CD4-positive, alpha-beta T cell treated with Interleukin-6 at 100 ng/mL for 8 hours (primary cell): ENCODE results near the gene PHACTR4.
"Not testable (repeated sequence)": the region's sequence is repeated elsewhere in the genome, so short reads cannot be mapped to it uniquely, and the experiment has no call there.

Source experiments
- DNase-seq: peaks from one replicate; pipeline ENCODE4 v3.0.0-alpha.2; 2020; ENCODE audit warnings: mixed read lengths, low spot score

Gene PHACTR4

DNA sequence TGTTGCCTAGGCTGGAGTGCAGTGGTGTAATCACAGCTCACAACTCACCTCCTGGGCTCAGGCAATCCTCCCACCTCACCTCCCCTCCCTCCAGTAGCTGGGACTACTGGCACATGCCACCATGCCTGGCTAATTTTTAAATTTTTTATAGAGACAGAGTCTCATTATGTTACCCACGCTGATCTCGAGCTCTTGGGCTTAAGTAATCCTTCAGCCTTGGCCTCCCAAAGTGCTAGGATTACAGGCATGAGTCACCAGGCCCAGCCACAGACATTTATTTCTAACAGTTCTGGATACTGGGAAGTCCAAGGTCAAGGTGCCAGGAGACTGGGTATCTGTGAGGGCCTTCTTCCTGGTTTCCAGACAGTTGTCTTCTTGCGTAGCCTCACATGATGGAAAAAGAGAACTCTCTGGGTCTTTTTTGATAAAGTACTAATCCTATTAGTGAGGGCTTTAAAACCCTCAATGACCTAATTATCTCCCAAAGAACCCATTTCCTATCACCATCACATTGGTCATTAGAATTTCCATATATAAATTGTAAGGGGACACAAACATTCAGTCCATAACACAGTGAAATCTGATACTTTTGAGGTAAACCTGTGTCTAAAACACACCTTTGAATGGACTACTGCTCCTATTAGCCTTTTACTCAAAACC, 67.9 kb downstream of the PHACTR4 start:
- no peak for DNase-seq

DNA sequence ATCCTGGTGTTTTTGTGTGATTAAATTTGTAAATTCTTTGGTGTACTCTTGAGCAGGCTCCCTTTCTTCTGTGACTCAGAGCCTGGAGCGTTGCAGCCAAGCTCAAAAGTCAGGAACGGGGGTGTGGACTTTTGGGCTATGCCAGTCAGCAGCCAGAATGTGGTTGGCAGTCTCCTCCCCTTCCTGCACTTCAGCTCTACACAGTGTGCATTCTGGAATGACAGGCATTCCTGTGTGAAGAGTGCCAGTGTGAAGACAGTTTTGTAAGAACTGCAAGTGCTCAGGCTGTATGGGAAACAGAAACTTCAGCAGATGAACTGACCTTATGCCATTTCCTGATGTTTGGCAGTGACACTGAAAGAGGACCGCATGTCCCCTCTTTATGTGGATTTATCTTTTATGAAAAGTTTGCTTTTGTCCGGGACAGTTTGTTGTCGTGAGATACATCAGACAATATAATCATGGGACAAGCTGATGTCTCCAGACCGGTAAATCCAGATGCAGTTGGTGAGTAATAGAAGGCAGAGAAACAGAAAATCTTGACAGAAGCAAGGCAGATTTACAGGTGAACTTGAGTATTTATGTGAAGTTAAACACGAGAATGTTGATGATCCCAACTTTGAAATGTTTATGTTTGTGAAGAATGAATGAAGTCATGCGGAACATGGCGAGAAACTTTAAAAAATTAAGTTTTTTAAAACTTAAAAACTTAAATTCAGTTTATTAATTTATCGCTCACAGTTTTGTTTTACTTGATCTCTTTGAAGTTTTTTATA, 68.6 kb downstream of the PHACTR4 start:
- DNase-seq = no peak

DNA sequence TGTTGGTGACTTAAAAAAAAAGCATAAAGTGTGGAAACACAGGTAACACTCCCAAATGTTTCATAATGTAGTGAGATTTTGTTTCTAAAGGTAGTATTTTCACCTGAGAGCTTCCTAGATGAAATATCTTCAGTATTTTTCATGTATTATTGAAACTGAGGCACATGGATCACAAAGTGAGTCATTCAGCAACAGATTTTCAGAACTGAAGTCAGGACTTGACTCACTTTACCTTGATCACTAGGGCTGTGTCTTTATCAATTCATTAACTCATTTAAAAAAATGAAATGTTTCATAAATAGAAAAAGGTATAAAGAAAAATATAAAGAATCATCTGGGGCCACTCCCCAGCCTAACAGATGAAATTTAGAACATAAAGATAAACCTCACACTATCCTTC, 69.8 kb downstream of the PHACTR4 start:
- DNase-seq = no peak

DNA sequence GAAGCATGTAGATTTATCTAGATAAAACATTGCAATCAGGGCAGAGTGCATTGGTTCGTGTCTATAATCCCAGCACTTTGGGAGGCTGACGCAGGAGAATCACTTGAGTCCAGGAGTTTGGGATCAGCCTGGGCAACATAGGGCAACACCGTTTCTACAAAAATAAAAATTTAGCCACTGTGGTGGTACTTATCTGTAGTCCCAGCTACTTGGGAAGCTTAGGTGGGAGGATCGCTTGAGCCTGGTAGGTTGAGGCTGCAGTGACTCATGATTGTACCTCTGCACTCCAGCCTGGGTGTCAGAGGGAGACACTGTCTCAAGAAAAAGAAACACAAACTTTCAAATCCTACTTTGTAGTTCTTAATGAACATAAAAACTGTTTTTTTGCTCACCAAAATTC, 72.1 kb downstream of the PHACTR4 start:
- no peak for DNase-seq

DNA sequence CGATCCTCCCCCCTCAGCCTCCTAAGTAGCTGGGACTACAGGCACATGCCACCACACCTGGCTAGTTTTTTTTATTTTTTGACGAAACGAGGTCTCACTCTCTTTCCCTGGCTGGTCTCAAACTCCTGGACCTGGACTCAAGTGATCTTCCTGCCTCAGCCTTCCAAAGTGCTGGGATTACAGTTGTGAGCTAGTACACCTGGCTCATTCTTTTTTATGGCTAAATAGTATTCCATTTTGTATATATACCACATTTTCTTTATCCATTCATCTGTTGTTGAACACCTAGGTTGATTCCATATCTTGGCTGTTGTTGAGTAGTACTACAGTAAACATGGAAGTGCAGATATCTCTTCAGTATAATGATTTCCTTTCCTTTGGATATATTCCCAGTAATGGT, 74.0 kb downstream of the PHACTR4 start:
- no peak for DNase-seq

DNA sequence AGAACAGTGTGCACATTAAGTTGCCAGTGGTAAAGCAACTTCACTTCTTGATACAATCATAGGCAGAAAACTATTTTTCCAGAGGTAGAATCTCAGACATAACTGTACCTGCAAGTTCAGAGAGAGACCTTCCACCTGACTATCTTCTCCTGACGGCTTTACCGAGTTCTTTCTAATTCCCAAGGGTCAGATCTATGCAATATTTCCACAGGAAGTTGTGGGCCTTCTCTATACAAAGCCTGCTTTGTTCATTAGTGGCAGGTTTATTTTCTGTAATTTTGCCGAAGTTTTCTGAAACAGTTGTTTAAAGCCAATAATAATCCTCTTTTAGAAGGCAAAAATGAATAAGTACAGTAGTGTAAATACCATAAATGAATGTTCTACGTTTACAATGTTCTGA, 78.1 kb downstream of the PHACTR4 start:
- no peak for DNase-seq

DNA sequence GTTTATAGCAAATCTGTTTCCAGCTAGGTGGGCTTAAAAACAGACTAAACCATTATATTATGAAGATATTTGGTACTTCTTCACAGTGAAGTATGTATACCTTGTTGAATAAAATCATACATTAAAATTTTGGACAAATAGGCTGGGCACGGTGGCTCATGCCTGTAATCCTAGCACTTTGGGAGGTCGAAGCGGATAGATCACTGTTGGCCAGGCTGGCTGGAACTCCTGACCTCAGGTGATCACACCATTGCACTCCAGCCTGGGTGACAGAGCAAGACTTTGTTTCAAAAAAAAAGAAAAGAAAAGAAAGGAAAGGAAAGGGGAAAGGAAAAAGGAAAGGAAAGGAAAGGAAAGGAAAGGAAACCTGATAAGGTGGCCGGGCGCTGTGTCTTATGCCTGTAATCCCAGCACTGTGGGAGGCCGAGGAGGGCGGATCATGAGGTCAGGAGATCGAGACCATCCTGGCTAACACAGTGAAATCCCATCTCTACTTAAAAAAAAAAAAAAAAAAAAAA, 78.6 kb downstream of the PHACTR4 start:
- not testable (repeated sequence) for DNase-seq

DNA sequence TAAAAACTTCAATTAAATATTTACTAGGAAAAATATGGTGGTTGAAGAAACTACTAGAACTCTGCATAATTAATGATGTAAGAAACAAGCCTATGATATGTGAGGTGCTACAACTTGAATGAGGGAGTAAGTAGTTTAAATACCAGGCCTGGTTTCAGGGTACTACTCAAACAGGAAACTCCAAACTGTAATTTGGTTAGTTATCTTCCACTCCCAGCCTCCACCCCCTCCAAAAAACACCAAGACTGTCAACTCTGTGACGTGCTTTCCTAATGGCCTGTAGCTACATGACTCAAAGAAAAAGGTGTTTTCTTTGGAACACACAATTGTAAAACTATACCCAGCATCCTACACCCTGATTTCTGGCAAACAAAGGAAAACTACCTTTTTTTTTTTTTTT, 80.4 kb downstream of the PHACTR4 start:
- DNase-seq = no peak

DNA sequence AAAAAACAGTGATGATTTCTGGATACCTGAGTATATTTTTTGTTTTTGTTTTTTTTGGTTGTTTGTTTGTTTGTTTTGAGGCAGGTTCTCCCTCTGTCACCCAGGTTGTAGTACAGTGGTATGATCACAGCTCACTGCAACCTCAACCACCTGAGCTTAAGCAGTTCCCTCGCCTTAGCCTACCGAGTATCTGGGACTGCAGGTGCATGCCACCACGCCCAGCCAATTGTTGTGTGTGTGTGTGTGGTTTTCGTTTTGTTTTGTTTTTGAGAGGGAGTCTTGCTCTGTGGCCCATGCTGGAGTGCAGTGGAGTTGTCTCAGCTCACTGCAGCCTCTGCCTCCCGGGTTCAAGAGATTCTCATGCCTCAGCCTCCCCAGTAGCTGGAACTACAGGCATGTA, 81.0 kb downstream of the PHACTR4 start:
- no peak for DNase-seq

DNA sequence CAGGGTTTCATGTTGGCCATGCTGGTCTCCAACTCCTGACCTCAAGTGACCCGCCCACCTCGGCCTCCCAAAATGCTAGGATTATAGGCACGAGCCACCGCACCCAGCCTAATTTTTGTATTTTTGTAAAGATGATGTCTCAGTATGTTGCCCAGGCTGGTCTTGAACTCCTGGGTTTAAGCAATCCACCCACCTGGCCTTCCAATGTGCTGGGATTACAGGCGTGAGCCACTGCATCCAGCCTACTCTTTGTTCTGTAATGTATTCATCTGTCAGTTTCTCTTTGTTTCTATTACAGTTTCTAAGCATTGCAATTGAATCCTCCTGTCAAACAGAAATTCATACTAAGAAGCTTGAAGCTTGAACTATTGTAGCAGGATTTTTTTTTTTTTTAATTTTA, 81.5 kb downstream of the PHACTR4 start:
- DNase-seq = no peak

DNA sequence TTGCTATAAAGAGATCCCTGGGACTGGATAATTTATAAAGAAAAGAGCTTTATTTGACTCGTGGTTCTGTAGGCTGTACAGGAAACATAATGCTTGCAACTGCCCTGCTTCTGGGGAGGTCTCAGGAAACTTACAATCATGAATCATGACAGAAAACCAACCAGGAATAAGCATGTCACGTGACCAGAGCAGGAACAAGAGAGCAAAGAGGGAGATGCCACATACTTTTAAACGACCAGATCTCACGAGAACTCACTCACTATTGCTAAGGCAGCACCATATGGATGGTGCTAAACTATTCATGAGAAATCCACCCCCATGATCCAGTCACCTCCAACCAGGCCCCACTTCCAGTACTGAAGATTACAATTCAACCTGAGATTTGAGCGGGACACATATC, 86.5 kb downstream of the PHACTR4 start:
- no peak for DNase-seq

DNA sequence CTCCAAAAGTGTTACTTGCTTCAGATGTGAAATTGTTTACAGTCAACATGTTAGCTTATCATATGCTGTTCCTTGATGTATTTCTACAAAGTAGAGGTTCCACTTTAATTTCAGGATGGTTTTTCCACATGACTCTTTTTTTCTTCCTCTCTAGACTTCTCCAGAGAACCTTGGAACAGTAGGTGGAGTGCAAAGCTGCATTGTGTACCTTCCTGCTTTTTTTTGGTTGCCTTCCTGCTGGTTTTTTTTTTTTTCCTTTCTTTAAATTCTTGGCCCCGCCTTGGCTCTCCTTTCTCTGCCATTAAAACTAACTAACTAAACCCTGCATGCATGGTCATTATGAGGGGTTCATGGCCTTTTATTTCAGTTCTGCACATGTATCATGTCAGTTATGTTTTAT, 88.1 kb downstream of the PHACTR4 start:
- DNase-seq = no peak

DNA sequence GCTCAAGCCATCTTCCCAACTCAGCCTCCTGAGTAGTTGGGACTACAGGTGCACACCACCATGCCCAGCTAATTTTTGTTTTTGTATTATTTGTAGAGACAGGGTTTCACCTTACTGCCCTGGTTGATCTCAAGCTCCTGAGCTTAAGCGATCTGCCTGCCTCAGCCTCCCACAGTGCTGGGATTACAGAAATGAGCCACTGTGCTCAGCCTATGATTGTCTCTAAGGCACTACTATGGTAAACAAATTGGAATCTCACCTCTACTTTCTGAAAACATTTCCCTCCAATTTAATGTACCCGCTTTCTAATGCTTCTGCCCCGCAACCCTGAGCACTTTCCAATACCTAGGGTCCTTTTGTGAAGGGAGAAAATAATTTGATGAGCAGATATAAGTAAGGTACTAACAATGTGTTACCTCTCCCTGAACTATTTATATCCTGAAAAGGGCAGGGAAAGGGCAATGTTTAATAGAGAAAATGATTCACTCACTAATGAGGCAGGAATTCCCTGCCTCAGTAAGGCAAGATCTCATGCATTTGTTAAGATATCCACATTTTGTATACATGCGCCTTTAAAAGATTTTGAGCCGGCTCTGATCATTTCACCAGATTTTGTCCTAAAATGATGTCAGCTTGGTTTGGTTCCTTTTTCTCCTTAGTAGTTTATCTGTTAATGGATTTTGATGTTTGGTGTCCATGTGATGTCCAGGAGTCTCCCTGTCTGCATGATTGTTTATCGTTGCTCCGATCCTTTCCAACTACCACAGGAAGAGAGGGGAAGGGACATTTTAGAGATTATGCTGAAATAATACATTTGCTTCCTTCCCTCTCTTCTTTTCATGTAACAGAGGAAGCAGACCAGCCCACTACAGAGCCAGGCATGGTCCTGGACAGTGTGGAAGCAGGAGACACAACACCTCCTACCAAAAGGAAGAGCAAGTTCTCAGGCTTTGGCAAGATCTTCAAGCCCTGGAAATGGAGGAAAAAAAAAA, 89.0 kb downstream of the PHACTR4 start:
- DNase-seq = no peak

DNA sequence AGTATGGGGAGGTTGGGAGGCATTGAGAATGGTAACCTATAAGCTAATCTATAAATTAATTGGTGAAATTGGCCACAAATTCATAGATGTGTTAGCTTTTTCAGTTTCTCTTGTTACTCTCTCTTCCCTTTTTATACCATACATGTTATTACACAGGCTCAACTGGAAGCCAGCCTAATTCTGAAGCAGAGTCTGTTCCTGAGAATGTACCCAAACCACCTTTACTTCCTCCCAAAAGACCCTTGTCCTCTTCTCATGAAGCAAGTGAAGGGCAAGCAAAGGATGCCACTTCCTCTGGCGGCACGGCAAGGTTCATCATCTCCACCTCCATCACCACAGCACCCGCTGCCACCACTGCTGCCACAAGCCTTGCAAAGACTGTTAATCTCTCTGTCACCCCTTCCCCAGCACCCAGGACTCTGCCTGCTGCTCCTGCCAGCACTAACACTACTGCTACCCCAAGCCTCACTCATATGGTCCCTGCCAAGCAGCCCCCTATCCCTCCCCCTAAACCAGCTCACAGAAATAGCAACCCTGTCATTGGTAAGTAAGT, 96.8 kb downstream of the PHACTR4 start:
- DNase-seq = no peak

DNA sequence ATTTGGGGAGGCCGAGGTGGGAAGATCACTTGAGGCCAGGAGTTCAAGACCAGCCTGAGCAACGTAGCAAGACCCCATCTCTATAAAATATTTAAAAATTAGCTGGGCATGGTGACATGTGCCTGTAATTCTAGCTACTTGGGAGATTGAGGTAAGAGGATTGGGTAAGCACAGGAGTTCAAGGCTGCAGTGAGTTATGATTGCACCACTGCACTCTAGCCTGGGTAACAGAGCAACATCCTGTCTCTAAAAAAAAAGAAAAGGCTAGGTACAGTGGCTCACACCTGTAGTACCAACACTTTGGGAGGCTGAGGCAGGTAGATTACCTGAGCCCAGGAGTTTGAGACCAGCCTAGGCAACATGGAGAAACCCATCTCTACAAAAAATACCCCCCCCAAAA, 100.6 kb downstream of the PHACTR4 start:
- no peak for DNase-seq

DNA sequence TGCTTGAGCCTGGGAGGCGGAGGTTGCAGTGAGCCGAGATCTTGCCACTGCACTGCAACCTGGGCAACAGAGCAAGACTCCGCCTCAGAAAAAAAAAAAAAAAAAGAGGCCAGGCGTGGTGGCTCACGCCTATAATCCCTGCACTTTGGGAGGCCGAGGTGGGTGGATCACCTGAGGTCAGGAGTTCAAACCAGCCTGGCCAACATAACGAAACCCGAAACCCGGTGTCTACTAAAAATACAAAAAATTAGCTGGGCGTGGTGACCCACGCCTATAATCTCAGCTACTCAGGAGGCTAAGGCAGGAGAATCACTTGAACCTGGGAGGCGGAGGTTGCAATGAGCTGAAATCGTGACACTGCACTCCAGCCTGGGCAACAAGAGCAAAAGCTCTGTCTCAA, 110.0 kb downstream of the PHACTR4 start:
- DNase-seq = not testable (repeated sequence)

DNA sequence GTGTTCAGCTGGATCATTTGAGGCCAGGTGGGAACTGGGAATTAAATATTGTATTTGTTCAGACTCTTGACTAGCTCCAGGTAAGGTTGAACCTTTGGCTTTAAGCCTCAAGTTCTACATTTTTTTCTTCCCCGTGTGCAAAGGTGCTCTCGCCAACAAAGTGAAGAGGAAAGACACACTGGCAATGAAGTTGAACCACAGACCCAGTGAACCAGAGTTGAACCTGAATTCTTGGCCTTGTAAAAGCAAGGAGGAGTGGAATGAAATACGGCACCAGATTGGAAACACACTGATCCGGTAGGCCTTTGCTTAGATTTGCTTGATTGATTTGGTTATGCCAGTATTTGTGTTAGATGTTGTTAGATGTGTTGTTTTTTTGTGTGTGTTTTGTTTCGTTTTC, 110.8 kb downstream of the PHACTR4 start:
- no peak for DNase-seq

DNA sequence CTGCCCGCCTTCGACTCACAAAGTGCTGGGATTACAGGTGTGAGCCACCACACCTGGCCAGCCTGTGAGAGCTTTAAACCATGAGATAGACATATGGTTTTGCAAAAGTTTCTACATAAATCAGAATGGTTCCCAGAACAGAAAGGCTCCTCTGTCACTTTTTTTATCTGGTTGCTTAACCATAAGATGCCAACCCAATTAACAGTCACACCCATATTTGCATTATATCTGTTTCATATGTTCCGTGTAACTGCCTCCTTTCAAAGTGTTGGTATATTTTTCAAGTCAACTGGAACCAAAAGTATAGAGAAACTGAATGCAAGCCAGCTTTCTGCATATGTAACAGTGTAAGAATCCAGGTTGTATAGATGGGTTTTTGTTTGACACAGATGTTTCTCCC, 112.6 kb downstream of the PHACTR4 start:
- DNase-seq = no peak

DNA sequence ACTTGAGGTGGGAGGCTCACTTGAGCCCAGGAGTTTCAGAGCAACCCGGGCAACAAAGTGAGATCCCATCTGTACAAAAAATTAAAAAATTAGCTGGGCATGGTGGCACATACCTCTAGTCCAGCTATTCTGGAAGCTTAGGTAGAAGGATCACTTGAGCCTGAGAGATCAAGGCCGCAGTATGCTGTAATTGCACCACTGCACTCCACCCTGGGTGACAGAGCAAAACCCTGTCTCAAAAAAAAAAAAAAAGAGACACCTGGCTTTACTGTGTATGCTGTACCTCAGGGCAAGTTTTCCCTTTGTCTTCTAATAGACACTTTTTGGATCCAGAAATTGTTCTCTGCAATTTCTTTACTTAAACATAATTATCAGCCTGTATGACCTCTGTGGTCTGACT, 113.2 kb downstream of the PHACTR4 start:
- DNase-seq = no peak

DNA sequence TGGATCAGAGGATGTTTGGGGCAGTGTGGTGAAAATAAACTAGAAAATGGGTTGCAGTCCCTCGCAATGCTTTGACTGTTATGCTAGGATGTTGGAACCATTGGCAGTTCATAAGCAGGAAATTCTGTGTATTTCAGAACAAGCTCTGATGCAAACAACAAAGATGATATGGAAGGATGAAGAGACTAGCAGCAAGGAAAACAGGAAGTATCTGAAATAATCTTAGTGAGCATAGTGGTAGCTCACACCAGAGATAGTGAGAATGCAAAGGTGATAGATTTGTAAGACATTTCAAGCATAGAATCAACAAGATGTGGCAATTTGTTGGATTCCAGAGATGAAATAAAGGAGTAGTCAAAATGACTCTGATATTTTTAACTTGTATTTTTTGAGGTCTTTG, 125.2 kb downstream of the PHACTR4 start:
- DNase-seq = no peak

DNA sequence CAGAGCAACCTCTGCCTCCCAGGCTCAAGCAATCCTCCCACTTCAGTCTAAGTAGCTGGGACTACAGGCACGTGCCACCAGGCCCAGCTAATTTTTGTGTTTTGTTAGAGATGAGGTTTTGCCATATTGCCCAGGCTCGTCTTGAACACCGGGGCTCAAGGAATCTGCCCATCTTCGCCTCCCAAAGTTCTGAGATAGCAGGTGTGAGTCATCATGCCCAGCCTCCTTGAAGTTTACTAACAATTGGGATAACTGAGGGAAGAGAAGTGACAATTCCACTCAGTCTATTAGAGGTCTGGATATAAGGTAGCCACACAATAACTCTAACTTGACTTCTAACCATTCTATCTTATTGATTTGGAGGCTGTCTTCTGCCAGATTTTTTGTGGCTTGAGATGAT, 130.0 kb downstream of the PHACTR4 start:
- no peak for DNase-seq

DNA sequence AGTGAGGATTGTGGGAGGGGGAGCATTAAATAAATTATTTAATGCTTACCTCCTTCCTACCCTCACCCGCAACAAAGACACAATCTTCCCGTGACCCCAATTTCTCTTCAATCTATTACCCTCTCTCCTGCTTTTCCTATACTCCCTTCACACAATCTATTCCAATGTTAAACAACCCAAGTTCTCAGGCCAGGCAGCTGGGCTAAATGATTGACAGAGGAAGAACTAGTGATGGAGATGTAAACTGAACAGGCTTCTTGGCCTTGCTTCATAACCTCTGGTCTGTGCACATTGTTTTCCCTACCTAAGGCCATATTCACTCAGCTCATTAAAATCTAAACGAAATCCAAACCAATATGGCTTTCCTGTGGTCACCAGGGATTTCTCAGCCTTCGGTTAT, 132.4 kb downstream of the PHACTR4 start:
- no peak for DNase-seq
